IPS-15b (cell line): Measurements from ENCODE around the gene KRTAP5-9.

Experiments used
- H3K27me3 ChIP-seq: one replicate; pipeline ENCODE4 v1.6.1; 2013; ENCODE audit warnings: low read length; ENCODE audit not compliant: control insufficient read depth, insufficient read depth
- H3K36me3 ChIP-seq: one replicate; pipeline ENCODE4 v1.6.1; 2013; ENCODE audit warnings: low read length; ENCODE audit not compliant: control insufficient read depth, insufficient read depth
- H3K4me1 ChIP-seq: one replicate; pipeline ENCODE4 v1.6.1; 2013; ENCODE audit warnings: mild to moderate bottlenecking, low read length; ENCODE audit not compliant: control insufficient read depth, insufficient read depth
- H3K4me3 ChIP-seq: one replicate; pipeline ENCODE4 v1.5.1; 2013; ENCODE audit warnings: low read depth, low read length
- H3K9ac ChIP-seq: one replicate; pipeline ENCODE4 v1.6.1; 2013; ENCODE audit warnings: low read depth, mild to moderate bottlenecking, low read length
- H3K9me3 ChIP-seq: one replicate; pipeline ENCODE4 v1.6.1; 2013; ENCODE audit warnings: mild to moderate bottlenecking, low read length; ENCODE audit not compliant: control insufficient read depth, insufficient read depth

KRTAP5-9 gene, protein sequence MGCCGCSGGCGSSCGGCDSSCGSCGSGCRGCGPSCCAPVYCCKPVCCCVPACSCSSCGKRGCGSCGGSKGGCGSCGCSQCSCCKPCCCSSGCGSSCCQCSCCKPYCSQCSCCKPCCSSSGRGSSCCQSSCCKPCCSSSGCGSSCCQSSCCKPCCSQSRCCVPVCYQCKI

DNA sequence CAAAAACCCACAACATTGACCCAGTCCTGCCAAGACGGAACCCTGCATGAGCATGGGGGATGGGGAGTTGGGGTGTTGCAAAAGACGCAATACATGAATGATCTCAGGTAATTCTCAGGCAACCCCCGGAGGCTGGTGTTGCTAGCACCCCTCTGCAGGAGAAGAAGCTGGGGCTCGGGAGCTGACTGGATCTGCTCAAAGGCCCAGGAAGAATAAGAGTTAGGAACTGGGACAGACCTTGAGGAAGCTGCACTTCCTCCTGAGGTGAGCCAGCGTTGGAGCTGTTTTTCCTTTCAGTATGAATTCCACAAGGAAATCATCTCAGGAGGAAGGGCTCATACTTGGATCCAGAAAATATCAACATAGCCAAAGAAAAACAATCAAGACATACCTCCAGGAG, at the start of gene KRTAP5-9:
KRTAP5-9 (plus strand) TSS at position 301 of the 400 bp plus-strand sequence. CDS start 238 bp downstream, outside the sequence.
- Histone ChIP-seq H3K36me3 (no peaks in the 10 kb centered on the region), H3K4me1 (no peaks in the 10 kb centered on the region), H3K9me3 (peaks cover 4% of the 10 kb centered on the region), H3K27me3 (no peaks in the 10 kb centered on the region), H3K9ac (no peak within 1 kb of the TSS), H3K4me3 (no peak within 1 kb of the TSS)

DNA sequence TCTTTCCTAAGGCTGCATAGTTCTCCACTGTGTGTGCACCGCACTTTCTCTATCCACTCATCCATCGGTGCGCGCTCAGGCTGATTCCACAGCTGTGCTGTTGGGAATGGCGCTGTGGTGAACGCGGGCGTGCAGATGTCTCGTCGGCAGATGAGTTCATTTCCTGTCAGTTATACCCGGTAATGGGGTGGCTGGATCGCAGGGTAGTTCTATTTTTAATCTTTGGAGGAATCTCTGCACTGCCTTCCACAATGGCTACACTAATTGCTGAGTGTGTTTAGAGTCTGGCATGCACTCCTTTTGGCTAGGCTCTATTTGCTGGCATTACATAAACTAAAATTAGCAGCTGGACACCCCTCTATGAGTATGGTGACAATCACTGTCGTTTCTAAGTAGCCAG, 49.1 kb upstream of the KRTAP5-9 start:
- Histone ChIP-seq H3K9ac (no peak overlapping the region), H3K4me3 (no peak overlapping the region), H3K36me3 (peaks cover 25% of the 10 kb centered on the region), H3K9me3 (no peaks in the 10 kb centered on the region), H3K4me1 (no peaks in the 10 kb centered on the region), H3K27me3 (no peaks in the 10 kb centered on the region)

DNA sequence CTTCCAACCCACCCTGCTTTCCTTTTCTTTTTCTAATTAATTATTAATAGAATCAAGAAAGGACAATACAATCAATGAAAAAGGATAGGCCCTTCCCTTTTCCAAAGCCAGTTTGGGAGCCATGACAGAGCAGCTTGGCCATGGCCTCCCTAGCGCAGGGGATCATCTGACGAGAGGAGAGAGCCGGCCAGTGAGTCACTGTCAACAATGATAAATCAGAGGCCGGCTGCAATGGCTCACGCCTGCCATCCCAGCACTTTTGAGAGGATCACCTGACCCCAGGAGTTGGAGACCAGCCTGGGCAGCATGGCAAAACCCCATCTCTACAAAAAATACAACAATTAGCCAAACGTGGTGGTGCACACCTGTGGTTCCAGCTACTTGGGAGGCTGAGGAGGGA, 48.7 kb upstream of the KRTAP5-9 start:
- Histone ChIP-seq H3K27me3 (no peaks in the 10 kb centered on the region), H3K36me3 (peaks cover 25% of the 10 kb centered on the region), H3K9me3 (no peaks in the 10 kb centered on the region), H3K4me1 (no peaks in the 10 kb centered on the region), H3K9ac (no peak overlapping the region), H3K4me3 (no peak overlapping the region)

DNA sequence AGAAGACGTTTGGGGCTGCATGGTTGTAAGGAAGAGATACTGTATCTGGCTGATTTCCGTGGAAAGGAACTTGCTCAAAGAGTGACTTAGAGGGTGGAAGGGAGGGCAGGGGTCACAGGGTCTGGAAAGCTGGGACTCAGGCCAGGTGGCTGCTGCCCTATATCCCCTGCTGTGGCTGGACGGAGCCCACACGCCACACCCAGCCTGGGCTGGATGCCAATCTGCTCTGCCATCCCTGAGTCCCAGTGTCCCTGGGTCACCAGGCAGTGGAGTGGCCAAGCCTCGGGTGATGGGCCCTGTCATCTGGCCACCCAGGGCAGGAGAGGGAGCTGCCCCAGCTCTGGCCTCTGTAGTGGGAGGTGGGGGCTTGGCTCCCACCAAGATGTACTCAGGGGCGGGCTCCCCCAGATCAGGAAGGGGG, 47.6 kb upstream of the KRTAP5-9 start:
- Histone ChIP-seq H3K9ac (no peak overlapping the region), H3K4me1 (no peaks in the 10 kb centered on the region), H3K9me3 (no peaks in the 10 kb centered on the region), H3K4me3 (no peak overlapping the region), H3K36me3 (peaks cover 23% of the 10 kb centered on the region), H3K27me3 (no peaks in the 10 kb centered on the region)

DNA sequence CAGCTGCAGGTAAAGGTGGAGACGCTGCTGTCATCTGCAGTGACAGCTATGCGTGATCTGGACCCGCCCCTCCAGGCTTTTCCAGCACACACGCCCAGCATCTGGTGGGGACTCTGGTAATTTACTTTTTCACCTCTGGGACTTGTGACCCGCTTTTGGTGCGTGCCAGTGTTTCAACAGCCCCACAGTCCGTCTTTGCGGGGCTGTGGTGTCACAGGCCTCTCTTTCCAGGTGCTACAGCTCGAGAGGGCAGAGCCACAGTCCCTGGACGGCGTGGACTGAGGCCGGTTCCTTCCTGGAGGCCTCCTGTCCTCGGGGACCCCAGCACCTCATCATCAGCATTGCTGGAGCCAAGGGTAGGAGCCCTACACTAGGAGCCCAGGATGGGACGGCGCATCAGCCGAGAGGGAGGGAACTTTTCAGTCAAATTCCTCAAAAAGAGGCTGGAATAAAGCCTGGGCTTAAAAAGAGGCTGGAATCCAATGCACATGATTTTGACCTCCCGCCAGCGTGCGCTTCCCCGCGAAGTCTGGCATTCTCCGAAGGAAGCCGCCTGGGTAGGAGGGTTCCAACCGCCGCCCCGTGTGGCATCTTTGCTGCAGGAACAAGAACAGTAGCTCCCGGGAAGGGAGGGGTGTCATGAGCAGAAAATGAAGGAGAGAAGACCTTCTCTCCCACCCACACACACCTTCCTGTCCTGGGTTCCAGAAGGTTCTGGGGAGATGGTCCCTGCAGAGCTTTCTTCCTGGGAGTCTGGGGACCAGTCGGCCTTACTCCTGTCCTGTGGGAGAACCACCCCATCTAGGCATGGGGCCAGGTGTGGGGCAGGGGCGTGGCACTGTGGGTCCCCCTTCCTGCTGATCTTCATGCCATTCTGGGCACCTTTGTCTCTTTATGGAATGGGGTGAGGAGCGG, 46.9 kb upstream of the KRTAP5-9 start:
- Histone ChIP-seq H3K9me3 (no peaks in the 10 kb centered on the region), H3K4me3 (no peak overlapping the region), H3K9ac (no peak overlapping the region), H3K27me3 (no peaks in the 10 kb centered on the region), H3K4me1 (peaks cover 4% of the 10 kb centered on the region), H3K36me3 (peaks cover 20% of the 10 kb centered on the region)

DNA sequence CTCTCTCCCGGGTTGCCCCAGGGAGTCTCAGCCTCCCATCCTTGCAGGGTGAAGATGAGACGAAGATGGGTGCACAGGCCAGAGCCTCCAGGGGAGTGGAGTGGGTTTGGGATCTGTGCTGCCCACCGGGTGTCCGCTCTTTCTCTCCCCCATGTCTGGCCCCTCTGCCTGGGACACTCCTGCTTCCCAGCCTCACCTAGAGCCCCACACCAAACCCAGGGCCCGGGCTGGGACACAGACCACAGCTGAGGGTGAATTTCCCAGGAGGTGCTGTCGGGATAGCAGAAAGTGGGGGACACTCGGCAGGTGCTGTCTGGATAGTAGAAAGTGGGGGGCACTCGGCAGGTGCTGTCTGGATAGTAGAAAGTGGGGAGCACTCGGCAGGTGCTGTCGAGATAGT, 46.2 kb upstream of the KRTAP5-9 start:
- H3K36me3 ChIP-seq, result peaks cover 20% of the 10 kb centered on the region

DNA sequence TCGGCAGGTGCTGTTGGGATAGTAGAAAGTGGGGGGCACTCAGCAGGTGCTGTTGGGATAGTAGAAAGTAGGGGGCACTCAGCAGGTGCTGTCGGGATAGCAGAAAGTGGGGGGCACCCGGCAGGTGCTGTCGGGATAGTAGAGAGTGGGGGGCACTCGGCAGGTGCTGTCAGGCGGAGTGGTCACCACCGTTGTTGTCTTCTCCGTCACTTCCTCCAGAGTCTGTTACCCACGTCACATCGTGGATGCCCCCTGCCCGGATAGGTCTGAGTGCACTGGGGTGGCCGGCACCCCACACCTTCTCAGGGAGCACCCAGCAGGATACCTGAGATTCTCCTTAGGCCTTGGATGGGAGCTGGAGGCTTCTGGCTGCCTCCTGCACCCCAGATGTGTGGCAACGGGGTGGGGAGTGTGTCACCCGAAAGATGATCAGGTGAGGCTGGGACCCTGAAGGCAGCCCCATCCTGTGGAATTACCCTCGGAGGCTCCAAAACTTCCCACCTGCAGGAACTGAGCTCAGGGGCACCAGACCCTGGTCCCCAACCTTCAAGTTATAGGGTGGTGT, 45.3 kb upstream of the KRTAP5-9 start:
- Histone ChIP-seq H3K4me3 (no peak overlapping the region), H3K9me3 (no peaks in the 10 kb centered on the region), H3K4me1 (peaks cover 4% of the 10 kb centered on the region), H3K27me3 (no peaks in the 10 kb centered on the region), H3K36me3 (peaks cover 20% of the 10 kb centered on the region), H3K9ac (no peak overlapping the region)

More for the DNA sequence above, 46.2 kb upstream of the KRTAP5-9 start:
- Histone ChIP-seq H3K4me1 (peaks cover 4% of the 10 kb centered on the region), H3K27me3 (no peaks in the 10 kb centered on the region), H3K4me3 (no peak overlapping the region), H3K9ac (no peak overlapping the region), H3K9me3 (no peaks in the 10 kb centered on the region)

DNA sequence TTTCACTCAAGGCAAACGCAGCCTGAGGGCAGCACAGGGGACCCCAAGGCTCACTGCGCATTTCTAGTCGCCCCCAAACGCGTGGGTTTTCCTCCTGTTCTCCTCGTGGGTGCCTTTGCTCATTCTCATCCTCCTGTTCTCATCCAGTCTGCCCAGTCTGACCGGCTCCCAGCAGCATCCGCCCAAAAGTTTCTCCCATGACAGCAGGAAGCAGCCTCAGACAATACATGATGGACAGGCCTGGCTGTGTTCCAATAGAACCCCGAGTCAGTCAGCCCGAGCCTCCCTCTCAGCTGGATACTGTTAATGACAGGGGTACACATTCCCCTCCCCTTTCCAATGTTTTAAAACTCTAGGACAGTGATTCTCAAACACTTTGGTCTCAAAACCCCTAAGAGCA, 43.7 kb upstream of the KRTAP5-9 start:
- Histone ChIP-seq H3K9ac (no peak overlapping the region), H3K27me3 (no peaks in the 10 kb centered on the region), H3K4me1 (peaks cover 4% of the 10 kb centered on the region)

DNA sequence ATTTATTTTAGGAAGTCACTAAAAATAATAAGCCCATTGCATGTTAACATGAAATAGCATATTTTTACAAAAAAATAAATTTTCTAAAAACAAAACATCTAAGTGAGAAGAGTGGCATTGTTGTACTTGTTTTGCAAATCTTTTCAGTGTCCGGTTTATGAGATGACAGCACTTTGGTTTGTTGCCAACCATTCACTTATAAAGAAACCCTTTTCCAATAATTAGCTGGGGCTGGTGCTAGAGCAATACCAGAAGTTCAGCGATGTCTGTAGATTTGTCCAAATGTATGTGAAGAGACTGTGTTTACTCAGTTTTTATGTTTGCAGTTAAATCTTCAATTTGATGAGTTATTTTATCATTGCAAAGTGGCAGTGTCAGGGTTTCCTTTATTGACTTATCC, 43.2 kb upstream of the KRTAP5-9 start:
- no peak overlapping the region for H3K9ac ChIP-seq
- no peak overlapping the region for H3K4me3 ChIP-seq
- no peaks in the 10 kb centered on the region for H3K27me3 ChIP-seq
- H3K9me3 ChIP-seq, result no peaks in the 10 kb centered on the region
- H3K36me3 ChIP-seq, result peaks cover 6% of the 10 kb centered on the region
- peaks cover 4% of the 10 kb centered on the region for H3K4me1 ChIP-seq

More for the DNA sequence above, 43.7 kb upstream of the KRTAP5-9 start:
- Histone ChIP-seq H3K4me3 (no peak overlapping the region), H3K9me3 (no peaks in the 10 kb centered on the region), H3K36me3 (peaks cover 9% of the 10 kb centered on the region)

DNA sequence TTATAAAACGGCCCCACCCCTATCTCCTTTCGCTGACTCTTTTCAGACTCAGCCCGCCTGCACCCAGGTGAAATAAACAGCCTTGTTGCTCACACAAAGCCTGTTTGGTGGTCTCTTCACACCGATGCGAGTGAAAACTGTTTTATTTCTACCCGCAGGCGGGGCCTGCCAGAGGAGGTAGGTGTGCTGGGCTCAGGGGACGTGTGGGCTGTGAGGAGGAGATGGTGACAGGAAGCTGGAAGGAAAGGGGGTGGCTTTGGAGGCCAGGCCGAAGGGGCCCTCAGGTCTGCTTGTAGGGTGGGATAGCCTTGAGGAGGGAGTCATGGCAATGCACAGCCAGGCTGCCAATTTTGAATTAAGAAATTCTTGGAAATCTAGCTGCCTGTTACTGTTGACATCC, 42.4 kb upstream of the KRTAP5-9 start:
- Histone ChIP-seq H3K36me3 (no peaks in the 10 kb centered on the region), H3K9me3 (peaks cover 3% of the 10 kb centered on the region), H3K4me3 (no peak overlapping the region), H3K9ac (no peak overlapping the region), H3K4me1 (peaks cover 4% of the 10 kb centered on the region), H3K27me3 (no peaks in the 10 kb centered on the region)

DNA sequence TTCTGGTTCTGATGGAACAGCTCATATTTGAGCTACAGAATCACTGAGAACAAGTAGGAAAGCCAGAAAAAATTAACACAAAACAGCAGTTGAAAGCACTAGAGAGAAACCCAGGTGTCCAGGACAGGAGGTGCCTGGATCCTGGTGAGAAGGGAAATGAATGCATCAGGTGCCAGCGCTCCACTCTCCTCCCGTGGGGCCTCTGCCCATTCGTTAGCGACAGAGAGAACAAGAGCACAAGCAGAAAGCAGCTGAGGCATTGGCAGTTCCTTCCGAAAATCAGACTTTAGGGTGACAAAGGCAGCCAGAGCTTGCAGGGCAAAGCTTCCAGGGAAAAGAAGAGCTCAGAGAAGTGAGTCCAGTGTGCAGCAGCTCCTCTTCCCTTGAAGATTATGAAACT, 41.1 kb upstream of the KRTAP5-9 start:
- H3K36me3 ChIP-seq, result no peaks in the 10 kb centered on the region

More for the DNA sequence above, 41.1 kb upstream of the KRTAP5-9 start:
- H3K9me3 ChIP-seq, result peaks cover 4% of the 10 kb centered on the region
- peaks cover 4% of the 10 kb centered on the region for H3K4me1 ChIP-seq
- H3K27me3 ChIP-seq, result no peaks in the 10 kb centered on the region
- H3K9ac ChIP-seq, result no peak overlapping the region
- no peak overlapping the region for H3K4me3 ChIP-seq
